MM.1S (cell line): ENCODE measurements around the gene DPH6.
"Not testable (repeated sequence)": the region's sequence is repeated elsewhere in the genome, so short reads cannot be mapped to it uniquely, and the experiment has no call there.

Source experiments
- DNase-seq: peaks from one replicate; pipeline ENCODE4 v3.0.0-alpha.2; 2015
- H2AFZ ChIP-seq: fragments of 300-600 bp; sonication (generic); 2 replicates; pipeline ENCODE4 v1.6.0; 2016; ENCODE audit warnings: antibody characterized with exemption, low read length
- H3F3A ChIP-seq: fragments of 300-600 bp; sonication (generic); 2 replicates; pipeline ENCODE4 v1.6.1; 2016; ENCODE audit warnings: mild to moderate bottlenecking, antibody characterized with exemption, low read length, moderate library complexity, mixed read lengths; ENCODE audit not compliant: insufficient read depth
- H3K27ac ChIP-seq: fragments of 300-600 bp; sonication (generic); 2 replicates; pipeline ENCODE4 v1.5.1; 2016; ENCODE audit warnings: mild to moderate bottlenecking, low read length
- H3K27me3 ChIP-seq: fragments of 300-600 bp; sonication (generic); replicated peaks from 2 replicates; pipeline ENCODE4 v1.6.0; 2016; ENCODE audit warnings: low read length; ENCODE audit not compliant: insufficient read depth
- H3K36me3 ChIP-seq: fragments of 300-600 bp; sonication (generic); replicated peaks from 2 replicates; pipeline ENCODE4 v1.6.1; 2016; ENCODE audit warnings: mild to moderate bottlenecking, low read length, mixed read lengths; ENCODE audit not compliant: insufficient read depth
- H3K4me1 ChIP-seq: fragments of 300-600 bp; sonication (generic); 2 replicates; pipeline ENCODE4 v1.6.1; 2016; ENCODE audit warnings: low read length, mixed read lengths
- H3K4me2 ChIP-seq: fragments of 300-600 bp; sonication (generic); 2 replicates; pipeline ENCODE4 v1.6.0; 2016; ENCODE audit warnings: low read depth, low read length
- H3K4me3 ChIP-seq: fragments of 300-600 bp; sonication (generic); 2 replicates; pipeline ENCODE4 v1.5.1; 2016; ENCODE audit warnings: low read length, mixed read lengths
- H3K79me2 ChIP-seq: fragments of 300-600 bp; sonication (generic); 2 replicates; pipeline ENCODE4 v1.6.1; 2016; ENCODE audit warnings: mixed run types, low read length, mixed read lengths
- H3K9ac ChIP-seq: fragments of 300-600 bp; sonication (generic); 2 replicates; pipeline ENCODE4 v1.6.1; 2016; ENCODE audit warnings: low read length, mixed read lengths
- H3K9me2 ChIP-seq: fragments of 300-600 bp; sonication (generic); replicated peaks from 2 replicates; pipeline ENCODE4 v1.6.1; 2016; ENCODE audit warnings: mild to moderate bottlenecking, low read length, mixed read lengths; ENCODE audit not compliant: insufficient read depth
- H3K9me3 ChIP-seq: fragments of 300-600 bp; sonication (generic); replicated peaks from 2 replicates; pipeline ENCODE4 v1.6.1; 2016; ENCODE audit warnings: mild to moderate bottlenecking, low read length, mixed read lengths; ENCODE audit not compliant: insufficient read depth
- H4K20me1 ChIP-seq: fragments of 300-600 bp; sonication (generic); 2 replicates; pipeline ENCODE4 v1.6.1; 2016; ENCODE audit warnings: mild to moderate bottlenecking, low read length, moderate library complexity, mixed read lengths; ENCODE audit not compliant: insufficient read depth
- CTCF ChIP-seq: fragments of 300-600 bp; sonication (generic); IDR thresholded peaks from 2 replicates; pipeline ENCODE4 v1.5.1; 2016; ENCODE audit warnings: antibody characterized with exemption, low read length, mixed read lengths
- EZH2 ChIP-seq: fragments of 300-600 bp; sonication (generic); optimal IDR thresholded peaks from 2 replicates; pipeline ENCODE3; 2017; ENCODE audit warnings: low read depth, mild to moderate bottlenecking, antibody characterized with exemption, low read length, mixed read lengths
- EZH2phosphoT487 ChIP-seq: fragments of 300-600 bp; sonication (generic); IDR thresholded peaks from 2 replicates; pipeline ENCODE4 v1.6.1; 2018; ENCODE audit warnings: antibody characterized with exemption, low read length

Gene DPH6

GRCh38 chr15:35443376-35443775, 102.6 kb downstream of the DPH6 start:
- H3K9me2 ChIP-seq: no peaks in the 10 kb centered on the region
- H3K27me3 ChIP-seq: no peaks in the 10 kb centered on the region
- no peak overlapping the region for H3K4me2 ChIP-seq
- DNase-seq: no peak
- no peak overlapping the region for H3K4me3 ChIP-seq
- no peaks in the 10 kb centered on the region for H4K20me1 ChIP-seq
- H3K9ac ChIP-seq: no peak overlapping the region
- no peaks in the 10 kb centered on the region for H3K9me3 ChIP-seq
- no peak overlapping the region for H2AFZ ChIP-seq
- H3K36me3 ChIP-seq: no peaks in the 10 kb centered on the region
- no peaks in the 10 kb centered on the region for H3F3A ChIP-seq
- H3K27ac ChIP-seq: no peak overlapping the region
- TF ChIP-seq EZH2 (no peak), CTCF (no peak), EZH2phosphoT487 (no peak)
- H3K4me1 ChIP-seq: no peaks in the 10 kb centered on the region
- no peaks in the 10 kb centered on the region for H3K79me2 ChIP-seq

GRCh38 chr15:35442742-35443141, 103.2 kb downstream of the DPH6 start:
- no peaks in the 10 kb centered on the region for H3K36me3 ChIP-seq
- no peaks in the 10 kb centered on the region for H3F3A ChIP-seq
- no peaks in the 10 kb centered on the region for H3K79me2 ChIP-seq
- TF ChIP-seq CTCF: no peak
- no peak for TF ChIP-seq EZH2phosphoT487
- no peak for TF ChIP-seq EZH2
- H3K27ac ChIP-seq: no peak overlapping the region
- no peak overlapping the region for H2AFZ ChIP-seq
- no peaks in the 10 kb centered on the region for H4K20me1 ChIP-seq
- H3K27me3 ChIP-seq: no peaks in the 10 kb centered on the region
- no peaks in the 10 kb centered on the region for H3K9me3 ChIP-seq
- DNase-seq: no peak
- no peak overlapping the region for H3K9ac ChIP-seq
- H3K4me3 ChIP-seq: no peak overlapping the region
- no peak overlapping the region for H3K4me2 ChIP-seq
- H3K9me2 ChIP-seq: no peaks in the 10 kb centered on the region
- no peaks in the 10 kb centered on the region for H3K4me1 ChIP-seq

- H2AFZ ChIP-seq, H3K79me2 ChIP-seq, H3K36me3 ChIP-seq, H3K4me1 ChIP-seq, H3K27me3 ChIP-seq, H3K4me3 ChIP-seq, H3F3A ChIP-seq, H3K27ac ChIP-seq, H3K9me3 ChIP-seq, DNase-seq, H3K9me2 ChIP-seq, H3K4me2 ChIP-seq, H3K9ac ChIP-seq, H4K20me1 ChIP-seq: not testable (repeated sequence)
These were observed 104.7 kb downstream of the DPH6 start for GRCh38 chr15:35441279-35441678.

- DNase-seq: no peak
- H3K9me3 ChIP-seq: no peaks in the 10 kb centered on the region
- no peaks in the 10 kb centered on the region for H3K9me2 ChIP-seq
- no peak overlapping the region for H3K4me3 ChIP-seq
- H2AFZ ChIP-seq: no peak overlapping the region
- TF ChIP-seq EZH2phosphoT487: no peak
- TF ChIP-seq EZH2: no peak
- no peak for TF ChIP-seq CTCF
- H3K4me1 ChIP-seq: no peaks in the 10 kb centered on the region
- no peaks in the 10 kb centered on the region for H4K20me1 ChIP-seq
- no peak overlapping the region for H3K27ac ChIP-seq
- H3K36me3 ChIP-seq: no peaks in the 10 kb centered on the region
- no peaks in the 10 kb centered on the region for H3K27me3 ChIP-seq
- no peak overlapping the region for H3K9ac ChIP-seq
- no peaks in the 10 kb centered on the region for H3F3A ChIP-seq
- H3K79me2 ChIP-seq: no peaks in the 10 kb centered on the region
- H3K4me2 ChIP-seq: no peak overlapping the region
These were observed 105.7 kb downstream of the DPH6 start for GRCh38 chr15:35440265-35440664.
